PC-3 (cell line): ENCODE measurements around the gene HOXD4. TPM values are rescaled to one million over a fixed set of nuclear protein-coding genes. Genes with fewer than 3 reads are reported as not detected.

ENCODE experiments used
- ATAC-seq: fragments of 200-7000 bp; cut with Tn5 transposase; 2 replicates; pipeline ENCODE4 v1.9.1; 2020; ENCODE audit warnings: mild to moderate bottlenecking, moderate library complexity
- BruUV-seq: library from RNA; stranded (reverse); fragments of 400-500 nt; replicated peaks from 2 replicates; lab custom pipeline; 2021; lab: Mats Ljungman, UMichigan
- CTCF ChIA-PET: fragments of 300-600 bp; sonication (Branson Sonifier 250); formaldehyde crosslinking; loops from one replicate; lab custom pipeline; 2022; ENCODE audit warnings: antibody characterized with exemption; lab: Charles Lee
- POLR2A ChIA-PET: fragments of 300-600 bp; sonication (Branson Sonifier 250); formaldehyde crosslinking; loops from one replicate; lab custom pipeline; 2022; ENCODE audit warnings: antibody characterized with exemption; ENCODE audit not compliant: unreplicated experiment; lab: Charles Lee
- DNase-seq: peaks from one replicate; pipeline ENCODE4 v3.0.0-alpha.2; 2015
- H2AFZ ChIP-seq: fragments of 300-600 bp; sonication (generic); 2 replicates; pipeline ENCODE4 v1.6.0; 2016; ENCODE audit warnings: antibody characterized with exemption, low read length
- H3F3A ChIP-seq: fragments of 300-600 bp; sonication (generic); one replicate; pipeline ENCODE4 v1.6.0; 2017; ENCODE audit warnings: antibody characterized with exemption, low read length, control low read depth, mild to moderate bottlenecking; ENCODE audit not compliant: unreplicated experiment
- H3K27ac ChIP-seq: fragments of 300-600 bp; sonication (generic); 2 replicates; pipeline ENCODE4 v1.5.1; 2016; ENCODE audit warnings: mild to moderate bottlenecking, low read length
- H3K27me3 ChIP-seq: fragments of 300-600 bp; sonication (generic); 2 replicates; pipeline ENCODE4 v1.6.1; 2016; ENCODE audit warnings: low read length, mixed read lengths
- H3K36me3 ChIP-seq: fragments of 300-600 bp; sonication (generic); 2 replicates; pipeline ENCODE4 v1.6.1; 2016; ENCODE audit warnings: low read depth, mixed run types, low read length, mixed read lengths
- H3K4me1 ChIP-seq: fragments of 300-600 bp; sonication (generic); 2 replicates; pipeline ENCODE4 v1.5.1; 2016; ENCODE audit warnings: low read length; ENCODE audit not compliant: insufficient read depth
- H3K4me2 ChIP-seq: fragments of 300-600 bp; sonication (generic); 2 replicates; pipeline ENCODE4 v1.6.0; 2016; ENCODE audit warnings: low read length
- H3K4me3 ChIP-seq: fragments of 300-600 bp; sonication (generic); 2 replicates; pipeline ENCODE4 v1.5.1; 2016; ENCODE audit warnings: mild to moderate bottlenecking, low read length, mixed read lengths
- H3K79me2 ChIP-seq: fragments of 300-600 bp; sonication (generic); 2 replicates; pipeline ENCODE4 v1.6.1; 2017; ENCODE audit warnings: low read length, mixed read lengths
- H3K9ac ChIP-seq: fragments of 300-600 bp; sonication (generic); 2 replicates; pipeline ENCODE4 v1.6.0; 2016; ENCODE audit warnings: mild to moderate bottlenecking, low read length
- H3K9me2 ChIP-seq: fragments of 300-600 bp; sonication (generic); replicated peaks from 2 replicates; pipeline ENCODE4 v1.6.1; 2016; ENCODE audit warnings: mixed run types, low read length, mixed read lengths
- H3K9me3 ChIP-seq: fragments of 300-600 bp; sonication (generic); 2 replicates; pipeline ENCODE4 v1.6.1; 2016; ENCODE audit warnings: low read length, mixed read lengths
- H4K20me1 ChIP-seq: fragments of 300-600 bp; sonication (generic); 2 replicates; pipeline ENCODE4 v1.6.1; 2016; ENCODE audit warnings: low read length, mixed read lengths
- CTCF ChIP-seq: fragments of 300-600 bp; sonication (generic); conservative IDR thresholded peaks from 2 replicates; pipeline ENCODE4 v1.5.1; 2017; ENCODE audit warnings: antibody characterized with exemption, low read depth, mild to moderate bottlenecking, low read length
- EZH2 ChIP-seq: fragments of 300-600 bp; sonication (generic); IDR thresholded peaks from one replicate; pipeline ENCODE4 v1.6.1; 2017; ENCODE audit warnings: antibody characterized with exemption, mild to moderate bottlenecking, low read length; ENCODE audit not compliant: unreplicated experiment
- EZH2phosphoT487 ChIP-seq: fragments of 300-600 bp; sonication (generic); IDR thresholded peaks from 2 replicates; pipeline ENCODE4 v1.6.1; 2018; ENCODE audit warnings: mild to moderate bottlenecking, antibody characterized with exemption, low read length, borderline replicate concordance
- intact Hi-C: fragments of 100-400 bp; cut with micrococcal nuclease; formaldehyde crosslinking; loops from 2 replicates; pipeline ENCODE4 v1.9.0; 2023
- total RNA-seq: library from RNA; depleted of rRNA; stranded (reverse); fragments of >200 nt; gene quantifications from 2 replicates; pipeline ENCODE4 v1.2.3, GENCODE V29; 2014

HOXD4 gene
- total RNA-seq, 1 experiment from 2014 or later, result 0.29 TPM

DNA sequence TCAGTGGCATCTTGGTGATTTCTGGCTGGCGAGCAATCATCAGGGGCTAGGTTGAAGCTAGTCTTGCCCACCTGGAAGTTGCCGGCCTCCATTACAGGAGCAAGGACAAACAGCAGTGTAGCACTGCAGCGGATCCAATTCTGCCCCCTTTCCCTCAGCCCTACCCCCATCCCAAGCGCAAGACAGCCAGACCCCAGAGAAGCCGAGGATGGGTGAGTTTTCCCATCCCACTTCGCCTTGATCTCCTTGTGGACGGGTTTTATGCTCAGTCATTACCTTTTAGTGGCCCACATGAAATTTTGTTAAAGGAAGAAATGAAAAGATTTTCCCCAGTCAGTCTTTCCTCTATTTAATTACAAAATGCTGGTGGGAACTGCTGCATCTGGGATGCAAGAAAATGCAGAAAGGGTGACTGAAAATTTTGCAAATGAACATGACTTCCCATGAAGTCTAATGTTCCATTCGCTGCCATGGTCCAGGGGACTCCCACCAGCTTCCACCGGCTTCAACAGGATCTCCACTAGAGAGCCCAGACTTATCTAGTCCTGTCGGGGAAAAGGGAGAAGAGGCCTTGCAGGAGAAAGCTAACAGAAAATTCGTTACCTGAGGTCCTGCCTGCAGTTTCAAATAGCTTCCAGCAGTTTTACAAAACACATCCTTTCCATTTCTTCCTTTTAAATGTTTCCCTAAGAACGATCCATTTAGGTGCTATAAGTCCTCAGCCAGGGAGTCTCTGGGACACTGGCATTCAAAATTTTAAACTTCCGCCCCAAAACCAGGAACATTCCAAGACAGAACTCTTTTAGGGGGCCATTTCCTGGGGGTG, 30.8 kb upstream of the HOXD4 start:
- Histone ChIP-seq H3F3A (no peaks in the 10 kb centered on the region), H3K4me2 (no peak overlapping the region), H2AFZ (no peak overlapping the region), H3K9ac (no peak overlapping the region), H3K79me2 (no peaks in the 10 kb centered on the region), H3K4me1 (no peaks in the 10 kb centered on the region), H4K20me1 (no peaks in the 10 kb centered on the region), H3K36me3 (no peaks in the 10 kb centered on the region), H3K9me2 (no peaks in the 10 kb centered on the region), H3K27ac (no peak overlapping the region), H3K4me3 (no peak overlapping the region), H3K9me3 (no peaks in the 10 kb centered on the region), H3K27me3 (no peaks in the 10 kb centered on the region)
- no peak for TF ChIP-seq CTCF
- TF ChIP-seq EZH2, result no peak
- DNase-seq, result no peak
- ATAC-seq, result no peak
- ChIA-PET CTCF (interaction anchor here (0.5 to 0.6 kb wide), 2 partner anchors 11 to 813 kb away, joined by 3 to 7 read pairs; no protein-coding TSS in a partner anchor), POLR2A (no interaction called here)
- intact Hi-C loops, result no loop called here
- BruUV-seq, result no TSS peak

- no peak overlapping the region for H3K4me3 ChIP-seq
- H3K79me2 ChIP-seq, result no peaks in the 10 kb centered on the region
- TF ChIP-seq CTCF (no peak), EZH2 (no peak), EZH2phosphoT487 (no peak)
- no peaks in the 10 kb centered on the region for H3K9me3 ChIP-seq
- no peak overlapping the region for H3K27ac ChIP-seq
- H3K4me1 ChIP-seq, result no peaks in the 10 kb centered on the region
- intact Hi-C loops, result no loop called here
- H3K36me3 ChIP-seq, result no peaks in the 10 kb centered on the region
- no TSS peak for BruUV-seq
- H3K27me3 ChIP-seq, result no peaks in the 10 kb centered on the region
- CTCF ChIA-PET, result no interaction called here
- no peaks in the 10 kb centered on the region for H3F3A ChIP-seq
- POLR2A ChIA-PET, result no interaction called here
- H3K9ac ChIP-seq, result no peak overlapping the region
- ATAC-seq, result no peak
- no peak overlapping the region for H3K4me2 ChIP-seq
- no peaks in the 10 kb centered on the region for H3K9me2 ChIP-seq
- H4K20me1 ChIP-seq, result no peaks in the 10 kb centered on the region
- no peak for DNase-seq
- no peak overlapping the region for H2AFZ ChIP-seq
Observed at GRCh38 chr2:176121190-176122051, 29.9 kb upstream of the HOXD4 start.
